Breast epithelium (tissue), 3 donors: ENCODE results near the gene TRAF7.

ENCODE experiments used
- CTCF ChIP-seq, 3 donors: fragments of 450-650 bp; IDR thresholded peaks; one replicate each; pipeline ENCODE4 v1.5.1; 2016 to 2017; ENCODE audit warnings: antibody characterized with exemption in 3 of 3, mild to moderate bottlenecking in 3 of 3, moderate library complexity in 3 of 3
- POLR2A ChIP-seq: fragments of 450-650 bp; IDR thresholded peaks from one replicate; pipeline ENCODE4 v1.6.1; 2016; ENCODE audit warnings: antibody characterized with exemption, mild to moderate bottlenecking, moderate library complexity

GRCh38 chr16:2167068-2167638, 11.6 kb downstream of the TRAF7 start:
- no peak for TF ChIP-seq CTCF (IDR thresholded peaks at IDR 0.05)
- no peak for TF ChIP-seq POLR2A
